Erythroblast (primary cell): ENCODE measurements around the gene SCN8A.
"Not testable (repeated sequence)": the region's sequence is repeated elsewhere in the genome, so short reads cannot be mapped to it uniquely, and the experiment has no call there.

Experiments used
- DNase-seq, 2 experiments: peaks; one replicate each; lab custom pipeline; 2025; lab: John Stamatoyannopoulos, UW
- GATA1 ChIP-seq: IDR thresholded peaks from 2 replicates; pipeline ENCODE4 v1.6.1; 2011; ENCODE audit warnings: low read depth, mild to moderate bottlenecking, control low read depth, low read length, moderate library complexity
- POLR2A ChIP-seq: IDR thresholded peaks from 2 replicates; pipeline ENCODE4 v1.6.1; 2011; ENCODE audit warnings: mild to moderate bottlenecking, low read length

SCN8A gene

DNA sequence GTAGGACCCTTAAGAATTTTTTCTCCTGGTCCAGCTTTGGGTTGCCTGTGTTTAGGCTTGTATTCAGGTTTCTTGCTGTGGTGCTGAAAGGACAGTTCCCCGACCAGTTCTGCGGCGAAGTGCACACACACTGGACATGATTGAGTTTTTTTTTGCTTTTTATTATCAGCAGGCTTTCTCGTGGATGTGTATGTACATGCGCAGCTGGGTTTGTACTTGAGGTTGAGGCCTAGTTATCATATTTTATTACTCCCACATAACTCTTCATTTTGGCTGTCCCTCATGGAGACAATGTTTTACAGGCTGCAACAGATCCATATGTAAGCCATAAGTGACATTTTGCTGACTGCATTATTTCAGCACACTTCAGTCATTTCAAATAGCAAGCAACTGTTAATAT is 2.5 kb downstream of the SCN8A start:
- TF ChIP-seq GATA1 (no peak), POLR2A (no peak)
- peak; percentile 32 to 37 for DNase-seq

DNA sequence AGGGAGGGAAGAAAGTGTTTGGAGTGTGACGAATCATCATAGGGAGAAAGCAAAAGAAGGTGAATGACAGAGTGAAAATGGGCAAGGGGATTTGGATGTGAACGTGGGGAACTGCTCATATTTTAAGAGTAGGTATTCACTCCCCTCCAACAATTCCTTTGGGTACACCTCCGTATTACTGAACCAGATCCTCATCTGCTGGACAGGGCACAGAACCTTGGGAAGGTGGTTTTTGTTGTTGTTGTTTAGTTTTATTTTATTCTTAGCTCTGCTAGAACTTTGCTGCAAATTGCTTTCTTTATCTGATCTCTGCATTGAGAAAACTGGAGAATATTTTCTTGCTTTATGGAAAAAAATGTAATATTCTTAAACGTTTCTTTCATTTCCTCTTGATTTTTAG is 7.1 kb downstream of the SCN8A start:
- no peak for TF ChIP-seq GATA1
- no peak for TF ChIP-seq POLR2A
- no peak for DNase-seq

DNA sequence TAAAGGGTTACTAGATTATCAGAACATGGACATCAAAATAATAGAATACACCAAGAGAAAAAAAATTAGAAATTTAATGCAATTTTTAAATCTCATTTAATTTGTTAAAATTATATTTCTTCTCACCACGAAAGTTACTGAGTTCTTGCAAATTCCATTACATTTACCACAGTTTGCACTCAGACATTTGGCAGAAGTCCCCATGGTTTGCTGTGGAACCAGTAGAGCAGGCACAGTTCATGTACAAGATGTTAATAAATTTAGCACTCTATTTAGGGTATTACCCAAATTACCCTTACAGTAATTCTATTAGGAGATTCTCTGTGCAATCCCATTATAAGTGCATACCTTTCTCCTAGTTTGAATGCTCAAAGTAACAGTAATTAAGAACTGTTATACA is 9.7 kb downstream of the SCN8A start:
- no peak for DNase-seq
- TF ChIP-seq POLR2A (no peak), GATA1 (no peak)

GRCh38 chr12:51601241-51601640 is 10.2 kb downstream of the SCN8A start:
- TF ChIP-seq POLR2A (no peak), GATA1 (no peak)
- DNase-seq = no peak

DNA sequence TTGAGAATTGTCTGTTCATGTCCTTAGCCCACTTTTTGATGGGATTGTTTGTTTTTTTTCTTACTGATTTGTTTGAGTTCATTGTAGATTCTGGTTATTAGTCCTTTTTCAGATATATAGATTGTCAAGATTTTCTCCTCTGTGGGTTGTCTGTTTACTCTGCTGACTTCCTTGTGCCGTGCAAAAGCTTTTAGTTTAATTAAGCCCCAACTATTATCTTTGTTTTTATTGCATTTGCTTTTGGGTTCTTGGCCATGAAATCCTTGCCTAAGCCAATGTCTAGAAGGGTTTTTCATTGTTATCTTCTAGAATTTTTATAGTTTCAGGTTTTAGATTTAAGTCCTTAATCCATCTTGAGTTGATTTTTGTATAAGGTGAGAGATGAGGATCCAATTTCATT is 14.9 kb downstream of the SCN8A start:
- not testable (repeated sequence) for DNase-seq

- DNase-seq = not testable (repeated sequence)
Observed at GRCh38 chr12:51607197-51607596, 16.2 kb downstream of the SCN8A start.

- TF ChIP-seq GATA1 = no peak
- no peak for TF ChIP-seq POLR2A
- no peak for DNase-seq
Observed at GRCh38 chr12:51620448-51620847, 29.4 kb downstream of the SCN8A start.

DNA sequence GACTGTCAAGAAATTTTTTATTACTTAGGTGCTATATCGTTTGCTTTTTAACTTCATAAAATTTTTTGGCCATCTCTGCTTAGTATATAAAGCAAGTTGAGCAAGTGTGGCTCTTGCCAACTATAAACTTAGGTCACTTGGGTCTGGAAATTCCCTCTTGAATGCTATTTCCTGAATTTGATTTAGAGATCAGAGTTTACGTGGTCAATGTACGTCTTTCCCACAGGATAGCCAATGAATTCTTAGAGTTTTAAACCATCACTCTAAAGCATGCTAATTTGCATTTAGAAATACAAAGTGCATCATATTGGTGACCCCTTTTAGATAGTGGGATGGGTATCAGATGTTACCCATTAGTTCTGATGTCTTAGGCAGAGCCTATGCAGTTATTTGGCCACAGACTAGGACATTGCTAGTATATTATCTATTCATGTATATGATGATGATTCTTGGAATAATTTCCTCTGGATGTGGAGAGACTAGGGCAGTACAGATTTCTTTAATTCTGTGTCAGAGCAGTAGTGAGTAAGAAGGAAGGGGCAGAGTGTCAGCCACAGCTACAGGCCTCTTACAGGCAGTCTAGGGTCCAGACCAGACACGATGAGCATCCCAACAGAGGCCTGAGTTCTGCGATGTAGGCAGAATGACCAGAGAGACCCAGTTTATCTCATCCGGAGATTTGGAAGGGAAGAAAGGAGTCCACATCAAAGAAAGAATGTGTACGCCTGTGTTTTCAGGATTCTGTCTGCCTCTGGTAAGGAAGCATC is 30.3 kb downstream of the SCN8A start:
- no peak for DNase-seq
- TF ChIP-seq POLR2A (no peak), GATA1 (no peak)

GRCh38 chr12:51622564-51622963 is 31.5 kb downstream of the SCN8A start:
- TF ChIP-seq GATA1 (no peak), POLR2A (no peak)
- DNase-seq = no peak

GRCh38 chr12:51625370-51625769 is 34.3 kb downstream of the SCN8A start:
- DNase-seq = no peak
- TF ChIP-seq POLR2A = no peak
- no peak for TF ChIP-seq GATA1

DNA sequence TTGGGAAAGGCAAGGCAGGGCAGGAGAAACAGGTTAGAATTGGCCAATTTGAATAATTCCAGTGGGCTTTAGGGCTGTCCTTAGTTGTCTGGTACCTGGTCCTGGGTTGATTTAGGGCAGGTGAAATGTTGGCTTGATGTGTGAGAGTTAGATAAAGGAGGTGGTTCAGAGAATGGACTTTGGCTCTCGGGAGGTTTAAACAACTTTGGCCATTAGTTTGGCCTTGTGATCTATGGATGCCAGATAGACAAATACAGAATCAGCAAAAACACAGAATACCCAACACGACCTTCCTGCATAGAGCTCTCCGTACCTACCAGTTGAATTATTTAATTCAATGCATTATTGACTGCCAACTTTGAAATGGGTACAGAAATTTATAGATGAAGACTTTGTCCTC is 35.1 kb downstream of the SCN8A start:
- no peak for DNase-seq
- TF ChIP-seq GATA1 = no peak
- TF ChIP-seq POLR2A = no peak

GRCh38 chr12:51626629-51627028 is 35.6 kb downstream of the SCN8A start:
- no peak for DNase-seq
- no peak for TF ChIP-seq POLR2A
- TF ChIP-seq GATA1 = no peak

GRCh38 chr12:51630256-51630880 is 39.3 kb downstream of the SCN8A start:
- TF ChIP-seq GATA1 = no peak
- TF ChIP-seq POLR2A = no peak
- no peak for DNase-seq

GRCh38 chr12:51630986-51631385 is 40.0 kb downstream of the SCN8A start:
- DNase-seq = no peak
- TF ChIP-seq GATA1 = no peak
- TF ChIP-seq POLR2A = no peak

GRCh38 chr12:51631591-51631990 is 40.6 kb downstream of the SCN8A start:
- DNase-seq = no peak
- TF ChIP-seq POLR2A (no peak), GATA1 (no peak)

DNA sequence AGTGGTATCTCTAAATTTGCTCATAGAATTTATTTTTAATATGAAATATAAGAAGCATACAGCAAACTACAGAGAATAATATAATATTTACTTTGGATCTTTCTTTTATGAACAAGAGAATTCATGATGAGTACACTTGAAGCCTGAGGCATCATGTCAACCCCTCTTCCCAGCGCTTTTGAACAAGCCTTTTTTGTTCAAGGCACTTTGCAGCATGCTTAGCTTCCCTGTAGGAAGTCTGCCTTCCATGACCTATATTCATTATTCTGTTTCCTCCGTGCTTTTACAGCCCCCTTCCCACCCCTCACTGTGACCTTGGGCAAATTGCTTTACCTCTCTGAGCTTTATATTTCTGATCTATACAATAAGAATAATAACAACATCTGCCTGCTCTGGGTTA is 41.6 kb downstream of the SCN8A start:
- DNase-seq = no peak
- TF ChIP-seq GATA1 (no peak), POLR2A (no peak)
